ENCODE data around the gene COL8A2. TPM values are rescaled to one million over a fixed set of nuclear protein-coding genes. Genes with fewer than 3 reads are reported as not detected.

The COL8A2 gene
- total and polyA plus RNA-seq, 2 donors (not counting 3 experiments of a cell fraction or from before 2014, with no cell fraction given) = 1.2 to 1.3 TPM

DNA sequence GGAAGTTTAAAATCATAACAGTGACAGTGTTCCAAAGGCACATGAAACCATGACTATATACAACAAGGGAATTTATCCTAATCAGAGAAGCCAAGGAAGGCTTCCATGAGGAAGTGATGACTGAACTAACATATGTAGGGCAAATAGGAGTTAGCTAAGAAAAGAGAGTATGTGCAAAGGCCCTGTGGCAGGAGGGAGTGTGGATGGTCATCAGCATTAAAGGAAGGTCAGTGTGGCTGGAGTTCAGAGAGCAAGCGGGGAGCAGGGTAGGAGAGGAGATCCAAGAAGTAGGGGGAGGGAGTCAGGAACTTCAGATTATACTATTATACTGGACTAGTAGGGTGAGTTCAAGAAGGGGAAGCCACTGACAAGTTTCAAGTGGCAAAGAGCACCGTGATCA, 39.3 kb upstream of the COL8A2 start:
- Histone ChIP-seq H3K27ac (ENCODE audit: insufficient read depth, low read depth, low read length) (no peak overlapping the region), H3K9me1 (replicated peaks; ENCODE audit: control insufficient read depth, extremely low read depth, insufficient read depth, low read length) (no peaks in the 10 kb centered on the region), H3K4me1 (ENCODE audit: control insufficient read depth, extremely low read depth, insufficient read depth, low read length) (peaks cover 34% of the 10 kb centered on the region), H3K4me3 (replicated peaks in 1 of 3; ENCODE audit: insufficient read depth in 1 of 3, low read depth in 1 of 3, low read length in 3 of 3) (no peak overlapping the region), H3K4me2 (ENCODE audit: insufficient read depth, low read length) (no peak overlapping the region), H3K79me2 (ENCODE audit: control insufficient read depth, insufficient read depth, low read length) (peaks cover 93% of the 10 kb centered on the region), H3K9ac (replicated peaks; ENCODE audit: extremely low read depth, insufficient read depth, low read length) (no peak overlapping the region), H3K27me3 (ENCODE audit: control insufficient read depth in 2 of 2, insufficient read depth in 2 of 2, low read length in 2 of 2) (no peaks in the 10 kb centered on the region), H3K9me3 (replicated peaks; ENCODE audit: control insufficient read depth, insufficient read depth, low read length) (no peaks in the 10 kb centered on the region), H2AFZ (ENCODE audit: low read depth, low read length) (no peak overlapping the region), H4K20me1 (replicated peaks; ENCODE audit: control insufficient read depth, extremely low read depth, insufficient read depth, low read length) (peaks cover 6% of the 10 kb centered on the region), H3K36me3 (ENCODE audit: control insufficient read depth in 2 of 2, extremely low read depth in 1 of 2, insufficient read depth in 2 of 2, low read length in 2 of 2) (peaks cover 8% of the 10 kb centered on the region in 2 experiments)
- DNase-seq (ENCODE audit: low read depth, low spot score) (no peak), FAIRE-seq (no peak)
- TF ChIP-seq JUN (IDR thresholded peaks at IDR 0.05; ENCODE audit: borderline replicate concordance, insufficient read depth, insufficient read length, low read depth) (no peak), POLR2AphosphoS5 (IDR thresholded peaks at IDR 0.05; ENCODE audit: insufficient read depth, low read depth, low read length) (no peak), FOS (IDR thresholded peaks at IDR 0.05; ENCODE audit: borderline replicate concordance, insufficient read depth, low read length) (no peak), GATA2 (IDR thresholded peaks at IDR 0.05; ENCODE audit: insufficient read depth, insufficient read length, low read depth, low read length) (no peak), MYC (IDR thresholded peaks at IDR 0.05; ENCODE audit: low read depth, low read length) (no peak), EZH2 (IDR thresholded peaks at IDR 0.05; ENCODE audit: borderline replicate concordance, low read depth, low read length, severe bottlenecking) (no peak), POLR2A (IDR thresholded peaks at IDR 0.05; ENCODE audit: low read depth, low read length) (no peak)
- TF ChIP-seq, protein P1, sequence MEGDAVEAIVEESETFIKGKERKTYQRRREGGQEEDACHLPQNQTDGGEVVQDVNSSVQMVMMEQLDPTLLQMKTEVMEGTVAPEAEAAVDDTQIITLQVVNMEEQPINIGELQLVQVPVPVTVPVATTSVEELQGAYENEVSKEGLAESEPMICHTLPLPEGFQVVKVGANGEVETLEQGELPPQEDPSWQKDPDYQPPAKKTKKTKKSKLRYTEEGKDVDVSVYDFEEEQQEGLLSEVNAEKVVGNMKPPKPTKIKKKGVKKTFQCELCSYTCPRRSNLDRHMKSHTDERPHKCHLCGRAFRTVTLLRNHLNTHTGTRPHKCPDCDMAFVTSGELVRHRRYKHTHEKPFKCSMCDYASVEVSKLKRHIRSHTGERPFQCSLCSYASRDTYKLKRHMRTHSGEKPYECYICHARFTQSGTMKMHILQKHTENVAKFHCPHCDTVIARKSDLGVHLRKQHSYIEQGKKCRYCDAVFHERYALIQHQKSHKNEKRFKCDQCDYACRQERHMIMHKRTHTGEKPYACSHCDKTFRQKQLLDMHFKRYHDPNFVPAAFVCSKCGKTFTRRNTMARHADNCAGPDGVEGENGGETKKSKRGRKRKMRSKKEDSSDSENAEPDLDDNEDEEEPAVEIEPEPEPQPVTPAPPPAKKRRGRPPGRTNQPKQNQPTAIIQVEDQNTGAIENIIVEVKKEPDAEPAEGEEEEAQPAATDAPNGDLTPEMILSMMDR (IDR thresholded peaks at IDR 0.05; ENCODE audit: extremely low read depth in 1 of 2, insufficient read depth in 1 of 2, low read depth in 1 of 2, low read length in 2 of 2) = no peak
- TF ChIP-seq, protein P2, sequence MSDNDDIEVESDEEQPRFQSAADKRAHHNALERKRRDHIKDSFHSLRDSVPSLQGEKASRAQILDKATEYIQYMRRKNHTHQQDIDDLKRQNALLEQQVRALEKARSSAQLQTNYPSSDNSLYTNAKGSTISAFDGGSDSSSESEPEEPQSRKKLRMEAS (IDR thresholded peaks at IDR 0.05; ENCODE audit: insufficient read depth, insufficient read length) = no peak
- CTCF ChIA-PET = interaction anchor here (1.5 to 2.1 kb wide), 2 partner anchors 13 to 24 kb away, joined by 3 to 9 read pairs; no protein-coding TSS in a partner anchor
- dilution Hi-C loops (cut with MboI; ENCODE audit: extremely low pct_ligation_motif_present, low sequenced_read_pairs) = no loop called here
- intact Hi-C loops (cut with micrococcal nuclease) = no loop called here
- no TSS peak for BruUV-seq (replicated peaks)
- POLR2A ChIA-PET = no interaction called here

Data from endothelial cell of umbilical vein (primary cell).